Uterus (tissue), 4 donors: Measurements from ENCODE around the gene BHLHE41. TPM values are rescaled to one million over a fixed set of nuclear protein-coding genes. Genes with fewer than 3 reads are reported as not detected.

Source experiments
- DNase-seq, 2 donors: peaks; one replicate each; pipeline ENCODE4 v3.0.0-alpha.2; 2019 to 2020
- H3K27ac ChIP-seq, 2 donors: fragments of 200-600 bp; sonication (generic); 1 replicate in 1 of 2; 2 replicates in 1 of 2; pipeline ENCODE4 v1.5.1; 2016 to 2018
- H3K27me3 ChIP-seq, 2 donors: fragments of 200-600 bp; sonication (generic); one replicate each; pipeline ENCODE4 v1.5.1; 2018 to 2019; ENCODE audit warnings: control low read depth in 1 of 2
- H3K36me3 ChIP-seq, 2 donors: fragments of 200-600 bp; sonication (generic); one replicate each; pipeline ENCODE4 v1.5.1; 2019; ENCODE audit warnings: control low read depth in 1 of 2
- H3K4me1 ChIP-seq, 2 donors: fragments of 200-600 bp; sonication (generic); one replicate each; pipeline ENCODE4 v1.5.1; 2018 to 2019; ENCODE audit warnings: control low read depth in 1 of 2
- H3K4me3 ChIP-seq, 2 donors: fragments of 200-600 bp; sonication (generic); 1 replicate in 1 of 2; 2 replicates in 1 of 2; pipeline ENCODE4 v1.5.1; 2018 to 2019; ENCODE audit warnings: mild to moderate bottlenecking in 1 of 2
- H3K9me3 ChIP-seq, 2 donors: fragments of 200-600 bp; sonication (generic); one replicate each; pipeline ENCODE4 v1.5.1; 2019; ENCODE audit warnings: control low read depth in 1 of 2
- POLR2A ChIP-seq, 2 donors: fragments of 450-650 bp; IDR thresholded peaks; one replicate each; pipeline ENCODE4 v1.6.1; 2016; ENCODE audit warnings: antibody characterized with exemption in 2 of 2, mild to moderate bottlenecking in 1 of 2, moderate library complexity in 1 of 2
- intact Hi-C: fragments of 100-400 bp; cut with DNase I; formaldehyde crosslinking; loops from one replicate; pipeline ENCODE4 v1.15.1; 2023; ENCODE audit warnings: low total_unique reads
- total RNA-seq, 4 donors: library from RNA; depleted of rRNA in 3 of 4; stranded (reverse); fragments of >200 nt in 3 of 4; gene quantifications; one replicate each; pipeline versions ENCODE4 v1.1.0 to v1.2.4, GENCODE V29; 2014 to 2023
- TF ChIP-seq, protein P1 (sequence below), 4 experiments: fragments of 200-600 bp in 2 of 4; fragments of 450-650 bp in 2 of 4; sonication (generic) in 2 of 4; IDR thresholded peaks; one replicate each; pipeline ENCODE4 v1.5.1; 2016 to 2019; ENCODE audit warnings: antibody characterized with exemption in 4 of 4, mild to moderate bottlenecking in 2 of 4, moderate library complexity in 1 of 4
- donor health status: DM: yes; HTN: yes; CAD: no.

The BHLHE41 gene
- total RNA-seq, 4 donors from 2014 or later = 2.1 to 31.2 (median 5.0) TPM

DNA sequence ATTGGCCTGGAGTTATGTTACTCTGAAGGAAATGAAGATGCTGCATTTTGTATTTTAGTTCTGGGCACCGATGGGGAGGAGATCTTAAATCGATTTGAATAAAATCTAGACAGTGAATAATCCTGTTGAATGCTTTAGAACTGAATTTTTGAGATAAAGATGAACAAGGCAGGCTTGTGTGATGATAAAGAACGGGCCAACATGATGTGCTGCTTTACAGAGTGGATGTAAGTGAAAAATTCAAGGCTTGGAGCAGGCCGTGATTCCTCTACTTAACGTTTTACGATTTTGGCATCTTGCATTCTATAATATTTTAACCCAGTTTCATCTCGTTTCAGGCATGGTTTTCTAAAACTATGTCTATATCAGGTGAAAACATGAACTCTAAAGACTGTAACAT is 23.5 kb upstream of the BHLHE41 start:
- intact Hi-C loops = no loop called here
- Histone ChIP-seq H3K27me3 (no peaks in the 10 kb centered on the region), H3K4me3 (no peak overlapping the region), H3K36me3 (no peaks in the 10 kb centered on the region), H3K9me3 (no peaks in the 10 kb centered on the region), H3K27ac (no peak overlapping the region), H3K4me1 (no peaks in the 10 kb centered on the region)
- no peak for DNase-seq
- TF ChIP-seq POLR2A (IDR thresholded peaks at IDR 0.05) = no peak
- TF ChIP-seq, protein P1, sequence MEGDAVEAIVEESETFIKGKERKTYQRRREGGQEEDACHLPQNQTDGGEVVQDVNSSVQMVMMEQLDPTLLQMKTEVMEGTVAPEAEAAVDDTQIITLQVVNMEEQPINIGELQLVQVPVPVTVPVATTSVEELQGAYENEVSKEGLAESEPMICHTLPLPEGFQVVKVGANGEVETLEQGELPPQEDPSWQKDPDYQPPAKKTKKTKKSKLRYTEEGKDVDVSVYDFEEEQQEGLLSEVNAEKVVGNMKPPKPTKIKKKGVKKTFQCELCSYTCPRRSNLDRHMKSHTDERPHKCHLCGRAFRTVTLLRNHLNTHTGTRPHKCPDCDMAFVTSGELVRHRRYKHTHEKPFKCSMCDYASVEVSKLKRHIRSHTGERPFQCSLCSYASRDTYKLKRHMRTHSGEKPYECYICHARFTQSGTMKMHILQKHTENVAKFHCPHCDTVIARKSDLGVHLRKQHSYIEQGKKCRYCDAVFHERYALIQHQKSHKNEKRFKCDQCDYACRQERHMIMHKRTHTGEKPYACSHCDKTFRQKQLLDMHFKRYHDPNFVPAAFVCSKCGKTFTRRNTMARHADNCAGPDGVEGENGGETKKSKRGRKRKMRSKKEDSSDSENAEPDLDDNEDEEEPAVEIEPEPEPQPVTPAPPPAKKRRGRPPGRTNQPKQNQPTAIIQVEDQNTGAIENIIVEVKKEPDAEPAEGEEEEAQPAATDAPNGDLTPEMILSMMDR (IDR thresholded peaks at IDR 0.05) = no peak

DNA sequence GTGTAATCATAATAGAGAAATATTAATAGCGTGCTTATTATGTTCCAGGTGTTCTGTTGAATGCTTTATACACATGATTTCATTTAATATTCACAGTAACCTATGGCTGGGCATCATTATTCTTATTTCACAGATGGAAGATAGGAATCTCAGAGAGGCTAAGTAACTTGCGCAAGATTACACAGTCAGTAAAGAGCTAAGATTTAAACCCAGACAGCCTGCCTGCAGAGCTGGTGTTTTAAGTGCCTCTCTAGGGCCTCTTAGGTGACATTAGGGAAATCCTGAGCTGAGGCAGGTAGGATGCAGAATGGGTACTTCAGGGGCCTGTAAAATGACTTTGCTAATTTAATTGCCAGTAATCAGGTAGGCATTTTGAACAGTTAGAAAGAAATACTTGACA is 18.5 kb upstream of the BHLHE41 start:
- H3K27ac ChIP-seq = no peak overlapping the region
- intact Hi-C loops = no loop called here
- H3K9me3 ChIP-seq = no peaks in the 10 kb centered on the region
- no peak for DNase-seq
- TF ChIP-seq, protein P1 (IDR thresholded peaks at IDR 0.05) = no peak
- no peak for TF ChIP-seq POLR2A (IDR thresholded peaks at IDR 0.05)
- H3K27me3 ChIP-seq = no peaks in the 10 kb centered on the region
- H3K36me3 ChIP-seq = no peaks in the 10 kb centered on the region
- no peak overlapping the region for H3K4me3 ChIP-seq
- H3K4me1 ChIP-seq = no peaks in the 10 kb centered on the region

DNA sequence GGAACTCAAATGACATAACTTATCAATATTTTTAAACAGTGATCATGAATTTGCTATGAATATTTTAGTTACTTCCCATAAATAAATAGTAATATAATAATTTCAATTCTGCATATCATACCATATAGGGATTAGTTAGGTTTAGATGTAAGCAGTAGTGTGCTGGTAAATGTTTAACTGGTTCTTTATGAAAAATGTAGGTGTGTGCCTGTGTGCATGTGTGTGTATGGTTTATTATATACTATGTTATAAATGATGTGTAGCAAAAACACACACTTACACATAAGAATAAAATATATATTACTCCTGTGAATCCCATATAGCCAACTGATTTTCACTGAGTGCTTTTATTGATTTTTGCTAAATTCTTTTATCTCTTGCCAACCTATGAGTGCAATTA is 14.0 kb upstream of the BHLHE41 start:
- Histone ChIP-seq H3K9me3 (no peaks in the 10 kb centered on the region), H3K36me3 (no peaks in the 10 kb centered on the region), H3K27me3 (no peaks in the 10 kb centered on the region), H3K27ac (no peak overlapping the region), H3K4me1 (no peaks in the 10 kb centered on the region), H3K4me3 (no peak overlapping the region)
- no peak for DNase-seq
- intact Hi-C loops = no loop called here
- TF ChIP-seq, protein P1 (IDR thresholded peaks at IDR 0.05) = no peak
- TF ChIP-seq POLR2A (IDR thresholded peaks at IDR 0.05) = no peak

DNA sequence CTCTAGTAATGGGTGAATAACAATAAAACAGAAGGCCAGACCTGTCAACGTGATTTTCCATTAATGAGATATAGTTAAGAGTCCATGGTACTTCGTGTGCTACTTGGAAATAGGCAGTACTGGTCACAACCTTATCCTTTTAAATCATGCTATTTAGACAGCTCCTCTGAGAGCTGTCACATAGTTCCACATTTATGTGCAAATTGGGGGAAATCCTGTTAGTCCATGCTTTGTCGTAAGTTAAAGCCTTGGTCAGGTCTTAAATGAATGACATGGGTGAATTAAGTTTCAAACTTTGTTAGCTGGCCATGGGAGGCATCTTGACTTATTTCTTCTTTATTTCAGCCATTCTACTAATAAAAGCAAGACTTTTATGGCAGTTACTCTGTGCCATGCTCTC is 11.9 kb upstream of the BHLHE41 start:
- no peak overlapping the region for H3K27ac ChIP-seq
- intact Hi-C loops = no loop called here
- TF ChIP-seq, protein P1 (IDR thresholded peaks at IDR 0.05) = no peak
- no peak for TF ChIP-seq POLR2A (IDR thresholded peaks at IDR 0.05)
- no peaks in the 10 kb centered on the region for H3K4me1 ChIP-seq
- H3K36me3 ChIP-seq = no peaks in the 10 kb centered on the region
- DNase-seq = no peak
- no peak overlapping the region for H3K4me3 ChIP-seq
- H3K27me3 ChIP-seq = no peaks in the 10 kb centered on the region
- H3K9me3 ChIP-seq = no peaks in the 10 kb centered on the region

DNA sequence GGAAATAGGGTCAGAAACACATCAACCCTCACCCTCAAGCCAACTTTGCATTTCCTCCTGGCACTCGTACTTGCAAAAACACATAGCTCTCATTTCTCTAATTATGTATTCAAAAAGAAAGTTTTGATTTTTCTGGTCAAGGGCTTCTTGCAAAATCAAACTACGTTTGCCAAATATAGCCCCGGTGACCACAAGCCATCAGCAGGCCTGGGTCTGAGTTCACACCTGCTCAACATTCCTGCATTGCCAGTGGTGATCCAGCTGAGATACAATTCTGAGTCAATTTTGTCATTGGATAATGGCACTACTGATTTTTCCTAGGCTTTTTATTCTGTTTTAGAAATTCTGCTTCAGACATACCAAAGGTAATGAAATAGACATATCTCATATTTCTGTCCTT is 10.7 kb upstream of the BHLHE41 start:
- Histone ChIP-seq H3K4me3 (no peak overlapping the region), H3K27ac (no peak overlapping the region), H3K27me3 (no peaks in the 10 kb centered on the region), H3K4me1 (no peaks in the 10 kb centered on the region), H3K36me3 (no peaks in the 10 kb centered on the region), H3K9me3 (no peaks in the 10 kb centered on the region)
- TF ChIP-seq, protein P1 (IDR thresholded peaks at IDR 0.05) = no peak
- no peak for TF ChIP-seq POLR2A (IDR thresholded peaks at IDR 0.05)
- intact Hi-C loops = no loop called here
- no peak for DNase-seq
